BJ (cell line): ENCODE results near the gene AVP. TPM values are rescaled to one million over a fixed set of nuclear protein-coding genes. Genes with fewer than 3 reads are reported as not detected.
"Not testable (repeated sequence)": the region's sequence is repeated elsewhere in the genome, so short reads cannot be mapped to it uniquely, and the experiment has no call there.

Source experiments
- CTCF ChIA-PET: fragments of 350-600 bp; formaldehyde crosslinking; extraction: SDS; loops from one replicate; lab custom pipeline; 2021; ENCODE audit warnings: antibody characterized with exemption, inconsistent platforms; lab: Yijun Ruan, JAX
- POLR2A ChIA-PET: fragments of 300-600 bp; sonication (Branson Sonifier 250); formaldehyde crosslinking; extraction: SDS; loops from one replicate; lab custom pipeline; 2021; ENCODE audit warnings: antibody characterized with exemption; lab: Charles Lee
- DNase-seq: peaks from one replicate; pipeline ENCODE4 v3.0.0-alpha.2; 2011; ENCODE audit warnings: low read depth
- H3K27me3 ChIP-seq: 2 replicates; pipeline ENCODE4 v1.6.0; 2011; ENCODE audit warnings: low read length; ENCODE audit not compliant: control insufficient read depth, insufficient read depth
- H3K36me3 ChIP-seq: 2 replicates; pipeline ENCODE4 v1.5.1; 2011; ENCODE audit warnings: low read length; ENCODE audit not compliant: control insufficient read depth, insufficient read depth
- H3K4me3 ChIP-seq: 2 replicates; pipeline ENCODE4 v1.5.1; 2011; ENCODE audit warnings: low read depth, mild to moderate bottlenecking, control low read depth, low read length
- polyA plus RNA-seq: library from polyadenylated mRNA; depleted of rRNA; stranded (reverse); fragments of >200 nt; gene quantifications from 2 replicates; pipeline ENCODE4 v1.2.3, GENCODE V29; 2011
- TF ChIP-seq, protein P1 (sequence below): IDR thresholded peaks from 2 replicates; pipeline ENCODE4 v1.5.1; 2011; ENCODE audit warnings: low read depth, mild to moderate bottlenecking, control low read depth, inconsistent platforms, low read length, moderate library complexity; ENCODE audit not compliant: insufficient read depth

AVP gene
- polyA plus RNA-seq, 1 experiment = not detected

DNA sequence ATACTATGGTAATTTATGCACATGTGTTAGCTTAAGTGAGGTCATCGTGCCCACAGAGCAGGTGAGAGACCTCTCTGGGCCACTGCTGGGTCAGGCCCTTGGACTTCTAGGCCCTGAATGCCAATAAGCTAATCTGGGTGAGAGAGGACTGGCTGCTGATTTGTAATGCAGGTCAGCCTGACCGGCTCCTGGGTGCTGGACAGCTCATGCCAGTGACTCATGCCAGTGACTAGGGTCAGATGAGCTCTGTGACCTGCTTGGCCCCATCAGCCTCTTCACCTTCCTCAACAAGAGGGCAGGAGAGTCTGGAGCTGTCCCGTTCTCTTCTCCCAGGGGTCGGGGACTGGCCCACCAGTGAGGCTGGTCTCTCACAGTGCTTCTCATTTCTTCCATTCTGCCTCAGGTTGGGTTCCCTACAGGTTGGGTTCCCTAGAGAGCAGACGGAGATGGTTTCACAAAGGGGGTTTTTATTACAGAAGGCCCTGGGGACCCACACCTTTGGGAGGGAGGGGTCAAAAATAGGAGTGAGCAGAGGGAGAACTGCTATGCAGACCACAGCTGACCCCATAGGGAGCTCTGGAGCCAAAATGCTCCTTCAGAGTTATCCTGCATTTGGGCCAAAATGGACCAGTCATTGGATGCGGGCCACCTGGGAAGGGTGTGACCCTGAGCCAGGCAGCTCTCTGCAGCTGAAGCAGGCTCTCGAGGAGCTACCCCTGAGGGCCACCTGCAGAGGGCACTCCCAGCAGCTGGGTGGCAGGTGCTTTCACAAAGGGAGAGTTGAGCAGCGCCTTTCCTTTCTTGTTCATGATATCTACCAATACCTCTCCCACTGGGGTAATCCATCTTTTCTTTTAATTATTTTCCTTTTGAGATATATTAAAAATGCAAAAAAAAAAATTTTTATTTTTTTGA, 15.3 kb downstream of the AVP start:
- TF ChIP-seq, protein P1, sequence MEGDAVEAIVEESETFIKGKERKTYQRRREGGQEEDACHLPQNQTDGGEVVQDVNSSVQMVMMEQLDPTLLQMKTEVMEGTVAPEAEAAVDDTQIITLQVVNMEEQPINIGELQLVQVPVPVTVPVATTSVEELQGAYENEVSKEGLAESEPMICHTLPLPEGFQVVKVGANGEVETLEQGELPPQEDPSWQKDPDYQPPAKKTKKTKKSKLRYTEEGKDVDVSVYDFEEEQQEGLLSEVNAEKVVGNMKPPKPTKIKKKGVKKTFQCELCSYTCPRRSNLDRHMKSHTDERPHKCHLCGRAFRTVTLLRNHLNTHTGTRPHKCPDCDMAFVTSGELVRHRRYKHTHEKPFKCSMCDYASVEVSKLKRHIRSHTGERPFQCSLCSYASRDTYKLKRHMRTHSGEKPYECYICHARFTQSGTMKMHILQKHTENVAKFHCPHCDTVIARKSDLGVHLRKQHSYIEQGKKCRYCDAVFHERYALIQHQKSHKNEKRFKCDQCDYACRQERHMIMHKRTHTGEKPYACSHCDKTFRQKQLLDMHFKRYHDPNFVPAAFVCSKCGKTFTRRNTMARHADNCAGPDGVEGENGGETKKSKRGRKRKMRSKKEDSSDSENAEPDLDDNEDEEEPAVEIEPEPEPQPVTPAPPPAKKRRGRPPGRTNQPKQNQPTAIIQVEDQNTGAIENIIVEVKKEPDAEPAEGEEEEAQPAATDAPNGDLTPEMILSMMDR = no peak
- CTCF ChIA-PET = interaction anchor here (0.7 to 1.1 kb wide), 4 partner anchors 13 to 46 kb away, joined by 3 to 6 read pairs (median 3); no protein-coding TSS in a partner anchor
- Histone ChIP-seq H3K27me3 (peaks cover 8% of the 10 kb centered on the region), H3K36me3 (no peaks in the 10 kb centered on the region), H3K4me3 (no peak overlapping the region)
- POLR2A ChIA-PET = no interaction called here
- DNase-seq = no peak

DNA sequence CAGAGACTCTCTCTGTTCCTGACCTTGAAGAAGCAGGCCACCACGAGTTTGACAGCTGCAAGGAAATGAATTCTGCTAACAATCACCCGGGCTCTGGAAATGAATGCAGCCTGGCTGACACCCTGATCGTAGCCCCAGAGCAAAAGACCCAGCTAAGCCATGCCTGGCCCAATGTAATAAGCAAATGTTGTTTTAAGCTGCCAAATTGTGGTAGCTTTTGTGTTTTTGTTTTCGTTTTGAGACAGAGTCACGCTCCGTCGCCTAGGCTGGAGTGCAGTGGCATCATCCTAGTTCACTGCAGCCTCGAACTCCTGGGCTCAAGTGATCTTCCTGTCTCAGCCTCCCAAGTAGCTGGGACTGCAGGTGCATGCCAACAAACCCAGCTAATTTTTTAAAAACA, 16.4 kb downstream of the AVP start:
- Histone ChIP-seq H3K4me3 (no peak overlapping the region), H3K27me3 (peaks cover 6% of the 10 kb centered on the region), H3K36me3 (no peaks in the 10 kb centered on the region)
- no peak for DNase-seq
- TF ChIP-seq, protein P1 = no peak
- CTCF ChIA-PET = no interaction called here
- POLR2A ChIA-PET = no interaction called here

DNA sequence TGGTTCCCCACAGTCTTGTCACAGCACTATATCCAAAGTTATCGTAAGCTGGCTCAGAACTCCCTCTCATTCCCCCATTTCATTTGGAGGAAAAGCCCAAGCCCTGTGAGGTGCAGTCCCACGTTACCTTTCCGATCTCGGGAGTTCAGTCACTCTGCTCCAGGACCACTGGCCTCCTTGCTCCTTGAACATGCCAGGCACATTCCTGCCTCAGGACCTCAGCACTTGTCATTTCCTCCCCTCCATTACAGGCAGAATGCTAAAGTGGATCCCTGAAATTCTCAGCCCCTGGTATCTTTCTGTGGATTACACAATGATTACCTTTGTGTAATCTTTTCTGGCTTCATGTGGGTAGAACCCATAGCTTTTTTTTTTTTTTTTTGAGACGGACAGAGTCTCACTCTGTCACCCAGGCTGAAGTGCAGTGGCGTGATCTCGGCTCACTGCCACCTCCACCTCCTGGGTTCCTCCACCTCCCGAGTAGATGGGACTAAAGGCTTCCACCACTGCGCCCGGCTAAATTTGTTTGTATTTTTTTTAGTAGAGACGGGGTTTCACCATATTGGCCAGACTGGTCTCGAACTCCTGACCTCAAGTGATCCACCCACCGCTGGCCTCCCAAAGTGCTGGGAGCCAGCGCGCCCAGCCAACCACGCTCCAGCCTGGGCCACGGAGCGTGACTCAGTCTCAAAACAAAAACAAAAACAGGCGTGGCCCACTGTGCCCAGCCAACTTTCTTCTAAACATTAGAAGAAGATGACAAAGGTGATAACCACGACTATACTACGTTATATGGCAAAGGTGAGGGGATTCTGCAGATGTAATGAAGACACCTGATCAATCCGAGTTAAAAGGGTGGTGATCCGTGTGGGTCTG, 17.1 kb downstream of the AVP start:
- Histone ChIP-seq H3K27me3 (peaks cover 3% of the 10 kb centered on the region; the same call in 1 of the 2 replicates), H3K36me3 (no peaks in the 10 kb centered on the region), H3K4me3 (no peak overlapping the region)
- DNase-seq = no peak
- ChIA-PET CTCF (no interaction called here), POLR2A (no interaction called here)
- TF ChIP-seq, protein P1 = no peak

DNA sequence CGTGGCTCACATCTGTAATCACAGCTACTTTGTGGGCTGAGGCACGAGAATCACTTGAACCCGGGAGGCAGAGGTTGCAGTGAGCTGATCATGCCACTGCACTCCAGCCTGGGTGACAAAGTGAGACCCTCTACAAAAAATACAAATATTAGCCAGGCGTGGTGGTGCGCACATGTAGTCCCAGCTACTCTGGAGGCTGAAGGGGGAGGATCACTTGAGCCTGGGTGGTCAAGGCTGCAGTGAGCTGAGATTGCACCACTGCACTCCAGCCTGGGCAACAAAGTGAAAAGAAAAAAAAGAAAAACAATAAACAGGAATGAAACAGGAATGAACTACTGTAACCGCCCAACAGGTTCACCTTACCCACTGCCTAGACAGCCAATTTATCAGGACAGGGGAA, 20.4 kb downstream of the AVP start:
- H3K4me3 ChIP-seq, DNase-seq, POLR2A ChIA-PET, H3K36me3 ChIP-seq, H3K27me3 ChIP-seq: not testable (repeated sequence)
- CTCF ChIA-PET = interaction anchor here (2.4 kb wide), 1 partner anchor 10 kb away, joined by 6 read pairs; no protein-coding TSS in a partner anchor

DNA sequence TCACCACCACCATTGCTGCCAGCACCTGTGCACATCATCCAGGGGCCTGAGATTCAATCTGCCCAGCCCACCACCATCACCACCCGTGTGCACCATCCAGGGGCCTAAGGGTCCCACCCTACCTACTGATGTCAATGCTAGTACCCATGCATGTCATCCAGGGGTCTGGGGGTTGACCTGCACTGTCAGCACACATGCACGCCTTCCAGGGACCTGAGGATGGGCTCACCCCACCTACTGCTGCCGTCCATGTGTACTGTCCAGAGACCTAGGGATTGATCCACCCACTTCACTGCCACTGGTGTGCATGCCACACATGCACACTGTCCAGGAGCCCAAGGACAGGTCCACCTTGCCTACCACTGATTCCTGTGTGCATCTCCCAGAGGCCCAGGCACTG, 25.0 kb downstream of the AVP start:
- CTCF ChIA-PET = no interaction called here

More for the DNA sequence above, 25.0 kb downstream of the AVP start:
- TF ChIP-seq, protein P1 = no peak
- Histone ChIP-seq H3K27me3 (no peaks in the 10 kb centered on the region), H3K4me3 (no peak overlapping the region), H3K36me3 (no peaks in the 10 kb centered on the region)
- POLR2A ChIA-PET = no interaction called here
- DNase-seq = no peak
